ENCODE results near the gene TMEM234. TPM values are rescaled to one million over a fixed set of nuclear protein-coding genes. Genes with fewer than 3 reads are reported as not detected.
A peak's percentile ranks its signal among the peaks of the same experiment; 100 is the strongest.

Gene TMEM234
- total and polyA plus RNA-seq, 5 donors from 2014 or later, result 4.6 to 14.2 (median 5.9) TPM

GRCh38 chr1:32256473-32257226, 34.5 kb upstream of the TMEM234 start:
- DNase-seq (peak in 1 of 3 donors; percentile 53), ATAC-seq (ENCODE audit: low read depth in 2 of 2) (peak in 1 of 2 donors; percentile 28)
- Mint-ChIP-seq H3K27me3 (no peaks in the 10 kb centered on the region), H3K4me1 (peaks cover 9 to 52% (median 34%) of the 10 kb centered on the region in 4 donors), H3K4me3 (peak overlapping the region; percentile 88 to 97 (median 90)), H3K9me3 (peaks cover 0 to 2% (median 0%) of the 10 kb centered on the region in 7 donors), H3K27ac (peak overlapping the region; percentile 95 to 99 (median 98)), H3K36me3 (peaks cover 32% of the 10 kb centered on the region)
- peak overlapping the region; percentile 94 for H3K27ac ChIP-seq (ENCODE audit: insufficient read depth, low read length, poor library complexity, severe bottlenecking)
- peaks cover 84% of the 10 kb centered on the region for H3K4me1 ChIP-seq (ENCODE audit: control insufficient read depth, insufficient read depth, low read length, poor library complexity, severe bottlenecking)
- H3K4me3 ChIP-seq (ENCODE audit: low read depth, low read length), result peak overlapping the region; percentile 99
- no peaks in the 10 kb centered on the region for H3K9me3 ChIP-seq (ENCODE audit: control insufficient read depth in 2 of 2, low read length in 2 of 2)
- H3K36me3 ChIP-seq (ENCODE audit: control insufficient read depth, insufficient read depth, low read length), result peaks cover 19% of the 10 kb centered on the region
- H3K27me3 ChIP-seq (ENCODE audit: control insufficient read depth, insufficient read depth, low read length), result no peaks in the 10 kb centered on the region

GRCh38 chr1:32255072-32256071, 33.2 kb upstream of the TMEM234 start:
- DNase-seq (peak in 2 of 3 donors; percentile 56 to 78), ATAC-seq (ENCODE audit: low read depth in 2 of 2) (peak; percentile 13 to 35)
- Histone ChIP-seq H3K4me1 (ENCODE audit: control insufficient read depth, insufficient read depth, low read length, poor library complexity, severe bottlenecking) (peaks cover 83% of the 10 kb centered on the region), H3K36me3 (ENCODE audit: control insufficient read depth, insufficient read depth, low read length) (peaks cover 11% of the 10 kb centered on the region), H3K27ac (ENCODE audit: insufficient read depth, low read length, poor library complexity, severe bottlenecking) (peak overlapping the region; percentile 94), H3K9me3 (ENCODE audit: control insufficient read depth in 2 of 2, low read length in 2 of 2) (no peaks in the 10 kb centered on the region), H3K27me3 (ENCODE audit: control insufficient read depth, insufficient read depth, low read length) (no peaks in the 10 kb centered on the region), H3K4me3 (ENCODE audit: low read depth, low read length) (peak overlapping the region; percentile 99)
- Mint-ChIP-seq H3K4me1 (peaks cover 14 to 50% (median 35%) of the 10 kb centered on the region in 4 donors), H3K9me3 (peaks cover 0 to 3% (median 0%) of the 10 kb centered on the region in 7 donors), H3K4me3 (peak overlapping the region; percentile 87 to 100 (median 98)), H3K36me3 (peaks cover 32% of the 10 kb centered on the region), H3K27ac (peak overlapping the region; percentile 91 to 99 (median 93)), H3K27me3 (no peaks in the 10 kb centered on the region)

GRCh38 chr1:32250893-32251716, 29.0 kb upstream of the TMEM234 start, which contains the start of gene LCK:
LCK (plus strand) TSS chr1:32251265; CDS start chr1:32274330, 23,065 bp downstream.
- DNase-seq (peak; percentile 40 to 87 (median 67)), ATAC-seq (ENCODE audit: low read depth in 2 of 2) (peak; percentile 21 to 35)
- peaks cover 24% of the 10 kb centered on the region for H3K36me3 Mint-ChIP-seq
- Histone ChIP-seq H3K27me3 (ENCODE audit: control insufficient read depth, insufficient read depth, low read length) (no peaks in the 10 kb centered on the region), H3K4me1 (ENCODE audit: control insufficient read depth, insufficient read depth, low read length, poor library complexity, severe bottlenecking) (peaks cover 80% of the 10 kb centered on the region), H3K9me3 (ENCODE audit: control insufficient read depth in 2 of 2, low read length in 2 of 2) (no peaks in the 10 kb centered on the region), H3K4me3 (ENCODE audit: low read depth, low read length) (peak within 1 kb of the TSS; percentile 99), H3K27ac (ENCODE audit: insufficient read depth, low read length, poor library complexity, severe bottlenecking) (peak within 1 kb of the TSS; percentile 94), H3K36me3 (ENCODE audit: control insufficient read depth, insufficient read depth, low read length) (no peaks in the 10 kb centered on the region)
- H3K27ac Mint-ChIP-seq, result peak within 1 kb of the TSS; percentile 99 to 100 (median 99)
- peaks cover 13 to 56% (median 32%) of the 10 kb centered on the region in 4 donors for H3K4me1 Mint-ChIP-seq
- no peaks in the 10 kb centered on the region for H3K27me3 Mint-ChIP-seq
- peaks cover 0 to 5% (median 0%) of the 10 kb centered on the region in 7 donors for H3K9me3 Mint-ChIP-seq
- H3K4me3 Mint-ChIP-seq, result peak within 1 kb of the TSS; percentile 97 to 100 (median 99)

GRCh38 chr1:32249831-32250525, 27.8 kb upstream of the TMEM234 start:
- Histone ChIP-seq H3K27me3 (ENCODE audit: control insufficient read depth, insufficient read depth, low read length) (no peaks in the 10 kb centered on the region), H3K9me3 (ENCODE audit: control insufficient read depth in 2 of 2, low read length in 2 of 2) (no peaks in the 10 kb centered on the region), H3K36me3 (ENCODE audit: control insufficient read depth, insufficient read depth, low read length) (no peaks in the 10 kb centered on the region), H3K4me3 (ENCODE audit: low read depth, low read length) (peak overlapping the region; percentile 99), H3K4me1 (ENCODE audit: control insufficient read depth, insufficient read depth, low read length, poor library complexity, severe bottlenecking) (peaks cover 69% of the 10 kb centered on the region), H3K27ac (ENCODE audit: insufficient read depth, low read length, poor library complexity, severe bottlenecking) (peak overlapping the region; percentile 94)
- H3K27ac Mint-ChIP-seq, result peak overlapping the region; percentile 99 to 100 (median 99)
- H3K36me3 Mint-ChIP-seq, result peaks cover 24% of the 10 kb centered on the region
- ATAC-seq (ENCODE audit: low read depth in 2 of 2) (peak; percentile 81 to 84), DNase-seq (peak; percentile 75 to 95 (median 89))
- H3K4me1 Mint-ChIP-seq, result peaks cover 9 to 56% (median 30%) of the 10 kb centered on the region in 4 donors
- peak overlapping the region; percentile 97 to 100 (median 99) for H3K4me3 Mint-ChIP-seq
- H3K27me3 Mint-ChIP-seq, result no peaks in the 10 kb centered on the region
- peaks cover 0 to 5% (median 0%) of the 10 kb centered on the region in 7 donors for H3K9me3 Mint-ChIP-seq

- H3K4me3 Mint-ChIP-seq, result peak overlapping the region; percentile 76 to 100 (median 90)
- Histone ChIP-seq H3K36me3 (ENCODE audit: control insufficient read depth, insufficient read depth, low read length) (no peaks in the 10 kb centered on the region), H3K4me3 (ENCODE audit: low read depth, low read length) (peak overlapping the region; percentile 44), H3K27me3 (ENCODE audit: control insufficient read depth, insufficient read depth, low read length) (no peaks in the 10 kb centered on the region), H3K27ac (ENCODE audit: insufficient read depth, low read length, poor library complexity, severe bottlenecking) (peak overlapping the region; percentile 94), H3K4me1 (ENCODE audit: control insufficient read depth, insufficient read depth, low read length, poor library complexity, severe bottlenecking) (peaks cover 52% of the 10 kb centered on the region), H3K9me3 (ENCODE audit: control insufficient read depth in 2 of 2, low read length in 2 of 2) (no peaks in the 10 kb centered on the region)
- peaks cover 9 to 55% (median 20%) of the 10 kb centered on the region in 4 donors for H3K4me1 Mint-ChIP-seq
- H3K27ac Mint-ChIP-seq, result peak overlapping the region; percentile 92 to 99 (median 99)
- H3K9me3 Mint-ChIP-seq, result peaks cover 0 to 5% (median 0%) of the 10 kb centered on the region in 7 donors
- peak; percentile 7 to 9 for ATAC-seq (ENCODE audit: low read depth in 2 of 2)
- H3K27me3 Mint-ChIP-seq, result no peaks in the 10 kb centered on the region
- H3K36me3 Mint-ChIP-seq, result peaks cover 18% of the 10 kb centered on the region
- DNase-seq, result peak; percentile 68 to 79 (median 68)
Measured at GRCh38 chr1:32247983-32248889, 26.1 kb upstream of the TMEM234 start.

- H3K4me3 Mint-ChIP-seq, result peak overlapping the region in 2 of 4 donors; percentile 88 to 90
- H3K27me3 Mint-ChIP-seq, result no peaks in the 10 kb centered on the region
- no peak for DNase-seq
- peaks cover 48% of the 10 kb centered on the region for H3K4me1 ChIP-seq (ENCODE audit: control insufficient read depth, insufficient read depth, low read length, poor library complexity, severe bottlenecking)
- H3K4me1 Mint-ChIP-seq, result peaks cover 9 to 57% (median 22%) of the 10 kb centered on the region in 4 donors
- H3K4me3 ChIP-seq (ENCODE audit: low read depth, low read length), result no peak overlapping the region
- H3K9me3 ChIP-seq (ENCODE audit: control insufficient read depth in 2 of 2, low read length in 2 of 2), result no peaks in the 10 kb centered on the region
- peak overlapping the region; percentile 94 for H3K27ac ChIP-seq (ENCODE audit: insufficient read depth, low read length, poor library complexity, severe bottlenecking)
- no peaks in the 10 kb centered on the region for H3K27me3 ChIP-seq (ENCODE audit: control insufficient read depth, insufficient read depth, low read length)
- peaks cover 12% of the 10 kb centered on the region for H3K36me3 Mint-ChIP-seq
- H3K27ac Mint-ChIP-seq, result peak overlapping the region; percentile 94 to 97 (median 96)
- ATAC-seq (ENCODE audit: low read depth in 2 of 2), result no peak
- no peaks in the 10 kb centered on the region for H3K36me3 ChIP-seq (ENCODE audit: control insufficient read depth, insufficient read depth, low read length)
- H3K9me3 Mint-ChIP-seq, result peaks cover 0 to 4% (median 0%) of the 10 kb centered on the region in 7 donors
Measured at GRCh38 chr1:32247452-32247851, 25.3 kb upstream of the TMEM234 start.

All from CD4-positive, CD25-positive, alpha-beta regulatory T cell (primary cell).